Endodermal cell (in vitro differentiated cells): Measurements from ENCODE around the gene SORCS2. TPM values are rescaled to one million over a fixed set of nuclear protein-coding genes. Genes with fewer than 3 reads are reported as not detected.

Source experiments
- DNase-seq: peaks from one replicate; pipeline ENCODE4 v3.0.0-alpha.2; 2017
- H3K27ac ChIP-seq: 2 replicates; pipeline ENCODE4 v1.5.1; 2013; ENCODE audit warnings: mild to moderate bottlenecking, low read depth, low read length, moderate library complexity
- H3K27me3 ChIP-seq: 2 replicates; pipeline ENCODE4 v1.6.1; 2013; ENCODE audit warnings: mild to moderate bottlenecking, low read length, moderate library complexity; ENCODE audit not compliant: insufficient read depth, control insufficient read depth, poor library complexity, severe bottlenecking
- H3K36me3 ChIP-seq: 2 replicates; pipeline ENCODE4 v1.7.0; 2013; ENCODE audit warnings: mild to moderate bottlenecking, low read length, moderate library complexity; ENCODE audit not compliant: control insufficient read depth, insufficient read depth
- H3K4me1 ChIP-seq: one replicate; pipeline ENCODE4 v1.7.0; 2013; ENCODE audit warnings: low read length; ENCODE audit not compliant: control insufficient read depth, insufficient read depth
- H3K4me3 ChIP-seq: 2 replicates; pipeline ENCODE4 v1.5.1; 2013; ENCODE audit warnings: mild to moderate bottlenecking, low read length, moderate library complexity
- H3K9ac ChIP-seq: 2 replicates; pipeline ENCODE4 v1.6.1; 2013; ENCODE audit warnings: mild to moderate bottlenecking, low read length, moderate library complexity; ENCODE audit not compliant: poor library complexity, severe bottlenecking; ENCODE audit errors: extremely low read depth
- H3K9me3 ChIP-seq: 2 replicates; pipeline ENCODE4 v1.6.1; 2013; ENCODE audit warnings: mild to moderate bottlenecking, low read length, moderate library complexity; ENCODE audit not compliant: control insufficient read depth
- H3K27ac Mint-ChIP-seq: 2 replicates; pipeline ENCODE4 v1.8.0; 2020; ENCODE audit warnings: mixed read lengths
- H3K27me3 Mint-ChIP-seq: 2 replicates; pipeline ENCODE4 v1.8.0; 2021; ENCODE audit warnings: mild to moderate bottlenecking, mixed read lengths; ENCODE audit not compliant: insufficient read depth
- H3K36me3 Mint-ChIP-seq: 2 replicates; pipeline ENCODE4 v1.8.0; 2020; ENCODE audit warnings: low read depth, mixed read lengths
- H3K4me1 Mint-ChIP-seq: 2 replicates; pipeline ENCODE4 v1.8.0; 2020; ENCODE audit warnings: mixed read lengths
- H3K4me3 Mint-ChIP-seq: 2 replicates; pipeline ENCODE4 v1.8.0; 2020; ENCODE audit warnings: mild to moderate bottlenecking, moderate library complexity, mixed read lengths
- H3K9me3 Mint-ChIP-seq: 2 replicates; pipeline ENCODE4 v1.8.0; 2020; ENCODE audit warnings: mild to moderate bottlenecking, mixed read lengths
- CTCF ChIP-seq: fragments of 200-600 bp; sonication (generic); conservative IDR thresholded peaks from 2 replicates; pipeline ENCODE4 v1.5.0; 2021; ENCODE audit warnings: antibody characterized with exemption, mild to moderate bottlenecking
- WGBS, 2 experiments: methylation state at CpG; one replicate each; pipeline versions ENCODE4 v1.1.5 to v1.1.7; 2013; ENCODE audit warnings: missing lambda C conversion rate in 2 of 2, mixed read lengths in 1 of 2; ENCODE audit not compliant: insufficient coverage in 1 of 2, insufficient read length in 1 of 2; 5-methylcytosine and 5-hydroxymethylcytosine counted together
- total RNA-seq, 2 donors: library from RNA; stranded (reverse); fragmentation: NEBNext Ultra II Directional in 1 of 2; extraction: Animal tissue kit (Norgen Biotek cat#: 25700) in 1 of 2; gene quantifications; 2 replicates in 1 of 2; 3 replicates in 1 of 2; pipeline ENCODE4 v1.2.1, GENCODE V29; 2021

Gene SORCS2
- total RNA-seq, 2 donors from 2014 or later: 1.4 to 1.9 TPM

DNA sequence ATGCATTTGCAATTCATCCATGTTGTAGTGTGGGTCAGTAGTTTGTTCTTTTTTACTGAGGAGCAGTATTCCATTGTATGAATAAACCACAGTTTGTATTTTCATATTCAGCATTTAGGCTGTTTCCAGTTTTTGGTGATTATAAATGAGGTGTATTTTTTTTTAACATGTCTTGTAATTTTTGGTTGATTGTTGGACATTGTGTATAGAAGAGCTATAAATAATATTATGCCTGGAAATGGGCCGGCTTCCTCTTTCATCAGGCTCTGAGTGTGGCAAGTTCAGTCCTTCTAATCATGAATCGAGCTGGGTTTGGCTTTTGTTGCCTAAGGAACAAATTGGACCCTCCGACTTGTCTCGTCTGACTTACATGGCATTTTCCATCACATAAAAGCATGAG, 126.7 kb downstream of the SORCS2 start:
- WGBS, 2 experiments: 46 to 100% methylated on average over 1 to 4 of the region's 4 CpGs
- Mint-ChIP-seq H3K36me3 (no peaks in the 10 kb centered on the region), H3K27me3 (no peaks in the 10 kb centered on the region), H3K9me3 (no peaks in the 10 kb centered on the region), H3K4me1 (no peaks in the 10 kb centered on the region), H3K4me3 (no peak overlapping the region), H3K27ac (no peak overlapping the region)
- Histone ChIP-seq H3K9ac (no peak overlapping the region), H3K36me3 (no peaks in the 10 kb centered on the region), H3K9me3 (peaks cover 6% of the 10 kb centered on the region), H3K4me1 (no peaks in the 10 kb centered on the region), H3K27me3 (no peaks in the 10 kb centered on the region), H3K27ac (no peak overlapping the region), H3K4me3 (no peak overlapping the region)
- no peak for DNase-seq
- no peak for TF ChIP-seq CTCF

- H3K4me3 ChIP-seq: no peak overlapping the region
- no peak overlapping the region for H3K4me3 Mint-ChIP-seq
- no peaks in the 10 kb centered on the region for H3K27me3 ChIP-seq
- H3K27me3 Mint-ChIP-seq: peaks cover 2% of the 10 kb centered on the region
- no peak for DNase-seq
- H3K9ac ChIP-seq: no peak overlapping the region
- no peak overlapping the region for H3K27ac Mint-ChIP-seq
- H3K4me1 ChIP-seq: no peaks in the 10 kb centered on the region
- H3K9me3 Mint-ChIP-seq: no peaks in the 10 kb centered on the region
- no peaks in the 10 kb centered on the region for H3K36me3 ChIP-seq
- H3K27ac ChIP-seq: no peak overlapping the region
- H3K9me3 ChIP-seq: peaks cover 6% of the 10 kb centered on the region
- 67 to 71% methylated on average over 4 to 5 of the region's 5 CpGs for WGBS, 2 experiments
- no peaks in the 10 kb centered on the region for H3K4me1 Mint-ChIP-seq
- no peak for TF ChIP-seq CTCF
- no peaks in the 10 kb centered on the region for H3K36me3 Mint-ChIP-seq
Observed at GRCh38 chr4:7320206-7320797, 128.0 kb downstream of the SORCS2 start.

- Mint-ChIP-seq H3K4me1 (no peaks in the 10 kb centered on the region), H3K9me3 (no peaks in the 10 kb centered on the region), H3K27me3 (peaks cover 8% of the 10 kb centered on the region), H3K36me3 (no peaks in the 10 kb centered on the region), H3K4me3 (no peak overlapping the region), H3K27ac (no peak overlapping the region)
- Histone ChIP-seq H3K4me1 (no peaks in the 10 kb centered on the region), H3K4me3 (no peak overlapping the region), H3K9ac (no peak overlapping the region), H3K27me3 (no peaks in the 10 kb centered on the region), H3K36me3 (no peaks in the 10 kb centered on the region), H3K27ac (peak overlapping the region; percentile 76), H3K9me3 (peaks cover 6% of the 10 kb centered on the region)
- no peak for TF ChIP-seq CTCF
- peak; percentile 65 for DNase-seq
- 83 to 84% methylated on average over 16 to 18 of the region's 18 CpGs for WGBS, 2 experiments
Observed at GRCh38 chr4:7322166-7322991, 130.0 kb downstream of the SORCS2 start.
